ENCODE measurements around the gene LGMN. TPM values are rescaled to one million over a fixed set of nuclear protein-coding genes. Genes with fewer than 3 reads are reported as not detected.
"Not testable (repeated sequence)": the region's sequence is repeated elsewhere in the genome, so short reads cannot be mapped to it uniquely, and the experiment has no call there.

The LGMN gene
- total RNA-seq, 1 donor from 2014 or later = 109 TPM

- DNase-seq (ENCODE audit: extremely low read depth, low read depth, low spot score) = not testable (repeated sequence)
Observed at GRCh38 chr14:92763666-92764631, 15.5 kb upstream of the LGMN start.

- DNase-seq (ENCODE audit: extremely low read depth, low read depth, low spot score) = no peak
Observed at GRCh38 chr14:92760524-92760805, 12.0 kb upstream of the LGMN start.

- no peak for DNase-seq (ENCODE audit: extremely low read depth, low read depth, low spot score)
Observed at GRCh38 chr14:92759679-92760523, 11.5 kb upstream of the LGMN start.

- DNase-seq (ENCODE audit: extremely low read depth, low read depth, low spot score) = no peak
Observed at GRCh38 chr14:92759300-92759678, 10.9 kb upstream of the LGMN start.

GRCh38 chr14:92756446-92756845, 8.0 kb upstream of the LGMN start:
- DNase-seq (ENCODE audit: extremely low read depth, low read depth, low spot score) = no peak

GRCh38 chr14:92755495-92755894, 7.1 kb upstream of the LGMN start:
- no peak for DNase-seq (ENCODE audit: extremely low read depth, low read depth, low spot score)

GRCh38 chr14:92754966-92755365, 6.5 kb upstream of the LGMN start:
- DNase-seq (ENCODE audit: extremely low read depth, low read depth, low spot score) = no peak

GRCh38 chr14:92753250-92753649, 4.8 kb upstream of the LGMN start:
- DNase-seq (ENCODE audit: extremely low read depth, low read depth, low spot score) = no peak

GRCh38 chr14:92751819-92752218, 3.4 kb upstream of the LGMN start:
- DNase-seq (ENCODE audit: extremely low read depth, low read depth, low spot score) = no peak

- no peak for DNase-seq (ENCODE audit: extremely low read depth, low read depth, low spot score)
Observed at GRCh38 chr14:92750994-92751400, 2.6 kb upstream of the LGMN start.

- DNase-seq (ENCODE audit: extremely low read depth, low read depth, low spot score) = not testable (repeated sequence)
Observed at GRCh38 chr14:92750222-92750728, 1.8 kb upstream of the LGMN start.

GRCh38 chr14:92747701-92748258, 647 bp downstream of the LGMN start:
- no peak for DNase-seq (ENCODE audit: extremely low read depth, low read depth, low spot score)

- no peak for DNase-seq (ENCODE audit: extremely low read depth, low read depth, low spot score)
Observed at GRCh38 chr14:92744198-92744597, 4.2 kb downstream of the LGMN start.

GRCh38 chr14:92740440-92740839, 8.0 kb downstream of the LGMN start:
- DNase-seq (ENCODE audit: extremely low read depth, low read depth, low spot score) = no peak

GRCh38 chr14:92737619-92738188, 10.7 kb downstream of the LGMN start:
- no peak for DNase-seq (ENCODE audit: extremely low read depth, low read depth, low spot score)

- DNase-seq (ENCODE audit: extremely low read depth, low read depth, low spot score) = no peak
Observed at GRCh38 chr14:92737206-92737605, 11.2 kb downstream of the LGMN start.

- no peak for DNase-seq (ENCODE audit: extremely low read depth, low read depth, low spot score)
Observed at GRCh38 chr14:92735344-92735743, 13.1 kb downstream of the LGMN start.

GRCh38 chr14:92734618-92735017, 13.8 kb downstream of the LGMN start:
- DNase-seq (ENCODE audit: extremely low read depth, low read depth, low spot score) = no peak

GRCh38 chr14:92733007-92733406, 15.4 kb downstream of the LGMN start:
- DNase-seq (ENCODE audit: extremely low read depth, low read depth, low spot score) = no peak

GRCh38 chr14:92731622-92732115, 16.8 kb downstream of the LGMN start:
- no peak for DNase-seq (ENCODE audit: extremely low read depth, low read depth, low spot score)
